Activated CD4-positive, alpha-beta T cell treated with anti-CD3 and anti-CD28 coated beads, Interleukin-2, amount 10 ng/mL, durations not matched to agents 7 days and 5 days (primary cell): ENCODE data around the gene ATG4D. TPM values are rescaled to one million over a fixed set of nuclear protein-coding genes. Genes with fewer than 3 reads are reported as not detected.
"Not testable (repeated sequence)": the region's sequence is repeated elsewhere in the genome, so short reads cannot be mapped to it uniquely, and the experiment has no call there.

Experiments
- CTCF ChIA-PET: fragments of 350-600 bp; sonication (Branson Sonifier 250); formaldehyde crosslinking; loops from one replicate; lab custom pipeline; 2021; ENCODE audit warnings: antibody characterized with exemption; lab: Charles Lee
- POLR2A ChIA-PET: fragments of 350-600 bp; sonication (Branson Sonifier 250); formaldehyde crosslinking; loops from one replicate; lab custom pipeline; 2021; ENCODE audit warnings: antibody characterized with exemption; lab: Charles Lee
- DNase-seq: peaks from one replicate; pipeline ENCODE4 v3.0.0-alpha.2; 2020
- H3K27ac Mint-ChIP-seq: one replicate; pipeline ENCODE4 v1.8.0; 2021; ENCODE audit warnings: mild to moderate bottlenecking, moderate library complexity, mixed read lengths
- H3K27me3 Mint-ChIP-seq: one replicate; pipeline ENCODE4 v1.8.0; 2021; ENCODE audit warnings: mixed read lengths
- H3K36me3 Mint-ChIP-seq: one replicate; pipeline ENCODE4 v1.8.0; 2021; ENCODE audit warnings: low read depth, mixed read lengths
- H3K4me1 Mint-ChIP-seq: one replicate; pipeline ENCODE4 v1.8.0; 2021; ENCODE audit warnings: mixed read lengths
- H3K4me3 Mint-ChIP-seq: one replicate; pipeline ENCODE4 v1.8.0; 2021; ENCODE audit warnings: mild to moderate bottlenecking, moderate library complexity, mixed read lengths
- H3K9me3 Mint-ChIP-seq: one replicate; pipeline ENCODE4 v1.8.0; 2021; ENCODE audit warnings: mixed read lengths
- total RNA-seq, 2 experiments: library from RNA; stranded (reverse); gene quantifications; one replicate each; pipeline ENCODE4 v1.2.3, GENCODE V29; 2021

The ATG4D gene
- total RNA-seq, 2 experiments from 2014 or later, result 40.0 to 41.4 TPM

DNA sequence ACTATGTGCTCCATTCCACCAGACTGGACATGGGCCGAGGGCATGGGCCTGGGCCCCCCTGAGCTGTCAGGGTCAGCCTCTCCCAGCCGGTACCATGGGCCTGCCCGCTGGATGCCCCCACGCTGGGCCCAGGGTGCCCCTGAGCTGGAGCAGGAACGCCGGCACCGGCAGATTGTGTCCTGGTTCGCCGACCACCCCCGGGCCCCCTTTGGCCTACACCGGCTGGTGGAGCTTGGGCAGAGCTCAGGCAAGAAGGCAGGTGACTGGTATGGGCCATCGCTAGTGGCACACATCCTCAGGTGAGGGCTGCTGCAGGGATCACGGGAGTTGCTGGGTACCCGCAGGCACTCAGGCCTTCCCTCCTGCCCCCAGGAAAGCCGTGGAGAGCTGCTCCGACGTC lies 3.1 kb downstream of the ATG4D start:
- H3K4me1 Mint-ChIP-seq, result peaks cover 31% of the 10 kb centered on the region
- POLR2A ChIA-PET, result interaction anchor here (0.7 kb wide), 1 partner anchor 11 kb away, joined by 3 read pairs; no protein-coding TSS in a partner anchor
- peaks cover 33% of the 10 kb centered on the region for H3K36me3 Mint-ChIP-seq
- CTCF ChIA-PET, result interaction anchor here (0.6 to 1.3 kb wide), 2 partner anchors 63 to 76 kb away, joined by 3 read pairs; no protein-coding TSS in a partner anchor
- H3K27ac Mint-ChIP-seq, result no peak overlapping the region
- H3K4me3 Mint-ChIP-seq, result no peak overlapping the region
- no peaks in the 10 kb centered on the region for H3K9me3 Mint-ChIP-seq
- no peaks in the 10 kb centered on the region for H3K27me3 Mint-ChIP-seq
- no peak for DNase-seq

DNA sequence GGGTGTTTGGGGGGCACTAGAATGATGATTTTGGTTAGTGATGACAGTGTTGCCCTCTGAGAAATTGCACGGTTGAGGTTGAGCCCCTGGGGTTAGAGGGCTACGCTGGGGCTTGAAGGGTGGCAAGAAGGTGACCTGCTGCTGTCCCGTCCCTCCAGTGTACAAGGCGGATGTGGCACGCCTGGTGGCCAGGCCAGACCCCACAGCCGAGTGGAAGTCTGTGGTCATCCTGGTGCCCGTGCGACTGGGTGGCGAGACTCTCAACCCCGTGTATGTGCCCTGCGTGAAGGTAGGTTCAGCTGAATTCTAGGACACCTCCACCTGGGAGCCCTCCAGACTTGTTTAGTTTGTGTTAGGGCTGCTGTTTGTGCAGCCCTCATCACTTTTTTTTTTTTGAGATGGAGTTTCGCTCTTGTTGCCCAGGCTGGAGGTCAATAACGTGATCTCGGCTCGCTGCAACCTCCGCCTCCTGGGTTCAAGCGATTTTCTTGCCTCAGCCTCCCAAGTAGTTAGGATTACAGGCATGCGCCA lies 5.1 kb downstream of the ATG4D start:
- Mint-ChIP-seq H3K4me1 (peaks cover 47% of the 10 kb centered on the region), H3K27me3 (no peaks in the 10 kb centered on the region), H3K36me3 (peaks cover 50% of the 10 kb centered on the region), H3K4me3 (no peak overlapping the region), H3K9me3 (no peaks in the 10 kb centered on the region), H3K27ac (no peak overlapping the region)
- CTCF ChIA-PET, result interaction anchor here (1.3 kb wide), 1 partner anchor 33 kb away, joined by 3 read pairs; no protein-coding TSS in a partner anchor
- DNase-seq, result no peak
- POLR2A ChIA-PET, result no interaction called here

DNA sequence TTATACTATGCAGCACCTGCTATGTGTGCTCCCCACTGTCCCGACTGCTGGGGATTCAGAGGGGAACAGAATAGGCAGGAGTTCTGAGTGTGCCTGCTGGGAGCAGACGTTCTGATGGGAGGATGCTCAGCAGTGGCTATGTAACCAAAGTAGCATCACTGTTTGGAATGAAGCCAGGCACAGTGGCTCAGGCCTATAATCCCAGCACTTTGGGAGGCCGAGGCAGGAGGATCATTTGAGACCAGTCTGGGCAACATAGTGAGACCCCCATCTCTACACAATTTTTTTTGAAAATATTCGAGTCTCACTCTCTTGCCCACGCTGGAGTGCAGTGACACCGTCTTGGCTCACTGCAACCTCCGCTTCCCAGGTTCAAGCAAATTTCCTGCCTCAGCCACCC lies 6.0 kb downstream of the ATG4D start:
- POLR2A ChIA-PET, result no interaction called here

DNA sequence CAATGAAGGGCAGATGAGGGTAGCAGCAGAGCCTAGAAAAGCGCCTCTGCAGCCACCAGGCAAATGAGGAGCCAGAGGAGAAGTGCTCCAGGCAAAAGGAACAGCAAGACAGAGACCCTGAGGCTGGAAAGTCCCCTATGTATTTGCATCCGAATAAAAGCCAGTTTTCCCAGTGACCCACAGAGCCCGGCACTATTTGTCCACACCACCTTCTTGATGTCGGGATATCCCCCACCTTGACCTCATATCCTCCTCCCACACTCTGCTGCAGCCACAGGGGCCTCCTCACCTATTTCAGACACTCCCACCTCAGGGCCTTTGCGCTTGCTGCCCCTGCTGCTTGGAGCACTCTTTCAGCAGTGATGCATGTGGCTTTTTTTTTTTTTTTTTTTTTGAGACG lies 6.6 kb downstream of the ATG4D start:
- ChIA-PET CTCF (no interaction called here), POLR2A (no interaction called here)
- Mint-ChIP-seq H3K27ac (no peak overlapping the region), H3K4me1 (peaks cover 52% of the 10 kb centered on the region), H3K36me3 (peaks cover 58% of the 10 kb centered on the region), H3K4me3 (no peak overlapping the region), H3K9me3 (no peaks in the 10 kb centered on the region), H3K27me3 (no peaks in the 10 kb centered on the region)
- DNase-seq, result no peak

More for the DNA sequence above, 6.0 kb downstream of the ATG4D start:
- no peak for DNase-seq
- CTCF ChIA-PET, result no interaction called here
- H3K9me3 Mint-ChIP-seq, result no peaks in the 10 kb centered on the region
- no peak overlapping the region for H3K4me3 Mint-ChIP-seq
- peaks cover 52% of the 10 kb centered on the region for H3K4me1 Mint-ChIP-seq
- H3K27me3 Mint-ChIP-seq, result no peaks in the 10 kb centered on the region
- peaks cover 57% of the 10 kb centered on the region for H3K36me3 Mint-ChIP-seq
- H3K27ac Mint-ChIP-seq, result no peak overlapping the region

DNA sequence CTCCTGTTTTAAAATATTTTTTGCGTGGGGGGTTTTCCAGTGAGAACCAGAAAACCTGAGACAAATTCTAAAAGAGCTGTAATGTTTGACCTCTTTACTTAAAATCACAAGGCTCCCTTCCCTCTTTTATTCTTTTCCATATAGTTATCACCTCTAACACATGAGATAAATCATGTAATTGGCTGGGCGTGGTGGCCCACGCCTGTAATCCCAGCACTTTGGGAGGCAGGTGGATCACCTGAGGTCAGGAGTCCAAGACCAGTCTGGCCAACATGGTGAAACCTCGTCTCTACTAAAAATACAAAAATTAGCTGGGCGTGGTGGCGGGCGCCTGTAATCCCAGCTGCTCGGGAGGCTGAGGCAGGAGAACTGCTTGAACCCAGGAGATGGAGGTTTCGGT lies 7.3 kb downstream of the ATG4D start:
- Mint-ChIP-seq H3K36me3 (peaks cover 64% of the 10 kb centered on the region), H3K27ac (peak overlapping the region; percentile 36), H3K4me1 (peaks cover 59% of the 10 kb centered on the region)
- H3K9me3 Mint-ChIP-seq, H3K4me3 Mint-ChIP-seq, POLR2A ChIA-PET, H3K27me3 Mint-ChIP-seq, DNase-seq: not testable (repeated sequence)
- CTCF ChIA-PET, result interaction anchor here (1.0 to 2.0 kb wide), 3 partner anchors 13 to 133 kb away, joined by 3 to 4 read pairs (median 4); no protein-coding TSS in a partner anchor

DNA sequence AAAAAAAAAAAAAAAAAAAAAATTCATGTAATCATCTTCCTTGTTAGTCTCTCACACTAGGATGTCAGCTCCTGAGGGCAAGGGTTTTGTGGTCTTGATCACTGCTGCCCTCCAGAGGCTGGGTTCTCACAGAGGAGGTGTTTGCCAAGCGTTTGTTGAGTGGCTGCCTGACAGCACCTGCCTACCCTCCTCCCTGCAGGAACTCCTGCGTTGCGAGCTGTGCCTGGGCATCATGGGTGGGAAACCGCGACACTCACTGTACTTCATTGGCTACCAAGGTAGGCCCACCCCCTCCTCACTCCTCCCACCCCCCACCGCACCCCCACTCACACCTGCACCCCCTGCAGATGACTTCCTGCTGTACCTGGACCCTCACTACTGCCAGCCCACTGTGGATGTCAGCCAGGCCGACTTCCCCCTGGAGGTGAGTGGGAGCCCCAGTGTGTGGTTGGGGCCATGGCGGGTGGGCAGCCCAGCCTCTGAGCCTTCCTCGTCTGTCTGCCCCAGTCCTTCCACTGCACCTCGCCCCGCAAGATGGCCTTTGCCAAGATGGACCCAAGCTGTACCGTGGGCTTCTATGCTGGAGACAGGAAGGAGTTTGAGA lies 8.1 kb downstream of the ATG4D start:
- peak; percentile 61 for DNase-seq
- Mint-ChIP-seq H3K4me1 (peaks cover 61% of the 10 kb centered on the region), H3K36me3 (peaks cover 70% of the 10 kb centered on the region), H3K4me3 (no peak overlapping the region), H3K9me3 (no peaks in the 10 kb centered on the region), H3K27me3 (no peaks in the 10 kb centered on the region), H3K27ac (peak overlapping the region; percentile 71)
- ChIA-PET CTCF (interaction anchor here (0.6 to 3.2 kb wide), 13 partner anchors 9 to 134 kb away, joined by 3 to 10 read pairs (median 4); partner anchors contain the start of gene KRI1), POLR2A (no interaction called here)

DNA sequence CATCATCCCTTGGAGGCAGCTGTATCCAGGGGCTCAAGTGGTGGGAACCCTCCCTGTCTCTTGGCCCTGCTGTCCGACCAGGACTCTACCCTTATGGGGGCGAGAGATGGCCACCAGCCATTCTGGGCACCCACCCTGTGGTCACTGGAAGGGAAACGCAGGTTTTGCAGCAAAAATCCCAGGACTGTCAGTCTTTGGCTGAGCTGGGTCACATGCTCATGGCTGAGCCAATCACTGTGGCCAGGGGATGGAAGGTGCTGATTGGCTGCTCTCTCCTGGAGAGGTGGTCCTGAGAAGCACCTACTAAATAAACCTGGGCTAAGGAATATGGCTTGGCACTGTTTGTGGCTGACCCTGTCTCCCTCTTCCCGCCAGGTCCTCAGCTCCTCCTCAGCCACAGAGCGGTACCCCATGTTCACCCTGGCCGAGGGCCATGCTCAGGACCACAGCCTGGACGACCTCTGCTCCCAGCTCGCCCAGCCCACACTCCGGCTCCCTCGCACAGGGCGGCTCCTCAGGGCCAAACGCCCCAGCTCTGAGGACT lies 8.9 kb downstream of the ATG4D start:
- DNase-seq, result no peak
- Mint-ChIP-seq H3K9me3 (no peaks in the 10 kb centered on the region), H3K4me3 (peak overlapping the region; percentile 30), H3K27me3 (no peaks in the 10 kb centered on the region), H3K36me3 (peaks cover 67% of the 10 kb centered on the region), H3K27ac (peak overlapping the region; percentile 96), H3K4me1 (peaks cover 58% of the 10 kb centered on the region)
- POLR2A ChIA-PET, result no interaction called here
- CTCF ChIA-PET, result interaction anchor here (0.6 to 3.2 kb wide), 17 partner anchors 8 to 153 kb away, joined by 3 to 14 read pairs (median 4); partner anchors contain the start of gene KRI1

DNA sequence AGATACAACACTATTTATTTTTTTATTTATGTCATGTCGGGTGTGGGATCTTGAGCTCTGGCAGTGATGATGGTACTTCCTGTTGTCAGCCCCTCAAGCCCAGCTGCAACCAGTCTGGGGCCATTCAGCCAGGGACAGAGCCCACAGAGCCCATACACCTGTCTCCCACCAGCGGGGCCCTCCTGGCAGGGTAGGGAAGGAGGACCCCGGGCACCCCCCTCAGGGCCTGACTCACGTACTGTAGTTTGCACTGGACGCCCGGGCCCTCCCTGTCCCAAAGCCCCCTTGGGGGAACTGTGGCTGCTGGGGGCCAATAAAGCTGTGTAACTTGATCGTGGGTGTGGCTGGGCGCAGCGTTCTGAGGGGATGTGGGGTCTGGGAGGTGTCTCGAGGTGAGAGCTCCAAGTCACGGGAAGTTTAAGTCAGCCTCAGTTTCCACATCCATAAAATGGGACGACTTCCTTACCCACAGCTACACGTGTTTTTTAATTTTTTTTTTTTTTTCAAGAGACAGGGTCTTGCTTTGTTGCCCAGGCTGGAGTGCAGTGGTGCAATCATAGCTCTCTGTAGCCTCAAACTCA lies 9.5 kb downstream of the ATG4D start:
- POLR2A ChIA-PET, result no interaction called here
- peaks cover 60% of the 10 kb centered on the region for H3K4me1 Mint-ChIP-seq
- H3K4me3 Mint-ChIP-seq, result peak overlapping the region; percentile 70
- H3K9me3 Mint-ChIP-seq, result no peaks in the 10 kb centered on the region
- no peak for DNase-seq
- peaks cover 72% of the 10 kb centered on the region for H3K36me3 Mint-ChIP-seq
- H3K27me3 Mint-ChIP-seq, result no peaks in the 10 kb centered on the region
- H3K27ac Mint-ChIP-seq, result peak overlapping the region; percentile 96
- CTCF ChIA-PET, result interaction anchor here (0.6 to 3.2 kb wide), 20 partner anchors 8 to 164 kb away, joined by 3 to 14 read pairs (median 4); partner anchors contain the start of genes DNM2 and KRI1

DNA sequence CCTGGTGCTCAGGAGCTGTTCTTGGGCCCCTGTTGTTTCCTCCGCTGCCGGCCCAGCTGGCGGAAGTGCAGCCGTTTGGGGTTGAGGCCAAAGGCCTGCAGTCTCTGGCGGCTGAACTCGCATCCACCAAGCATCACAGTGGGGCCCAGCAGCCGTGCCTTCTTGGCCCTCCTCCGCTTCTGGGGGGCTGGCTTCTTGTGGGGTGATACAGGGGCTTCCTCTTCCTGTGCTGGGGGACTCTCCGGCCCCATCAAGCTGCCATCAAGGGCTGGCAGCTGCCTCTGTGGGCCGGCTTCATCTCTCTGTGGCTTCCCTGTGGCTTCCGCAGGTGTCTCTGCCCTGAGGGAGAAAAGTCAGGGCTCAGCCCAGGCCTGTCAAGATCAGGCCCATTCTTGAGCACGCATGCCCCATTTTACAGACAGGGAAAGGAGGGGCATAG lies 10.3 kb downstream of the ATG4D start:
- no peaks in the 10 kb centered on the region for H3K27me3 Mint-ChIP-seq
- H3K9me3 Mint-ChIP-seq, result no peaks in the 10 kb centered on the region
- H3K27ac Mint-ChIP-seq, result peak overlapping the region; percentile 96
- POLR2A ChIA-PET, result interaction anchor here (0.5 kb wide), 1 partner anchor 58 kb away, joined by 4 read pairs; no protein-coding TSS in a partner anchor
- H3K36me3 Mint-ChIP-seq, result peaks cover 73% of the 10 kb centered on the region
- peaks cover 63% of the 10 kb centered on the region for H3K4me1 Mint-ChIP-seq
- peak; percentile 84 for DNase-seq
- CTCF ChIA-PET, result interaction anchor here (0.6 to 3.2 kb wide), 13 partner anchors 9 to 163 kb away, joined by 3 to 14 read pairs (median 4); partner anchors contain the start of genes DNM2 and KRI1
- peak overlapping the region; percentile 70 for H3K4me3 Mint-ChIP-seq

DNA sequence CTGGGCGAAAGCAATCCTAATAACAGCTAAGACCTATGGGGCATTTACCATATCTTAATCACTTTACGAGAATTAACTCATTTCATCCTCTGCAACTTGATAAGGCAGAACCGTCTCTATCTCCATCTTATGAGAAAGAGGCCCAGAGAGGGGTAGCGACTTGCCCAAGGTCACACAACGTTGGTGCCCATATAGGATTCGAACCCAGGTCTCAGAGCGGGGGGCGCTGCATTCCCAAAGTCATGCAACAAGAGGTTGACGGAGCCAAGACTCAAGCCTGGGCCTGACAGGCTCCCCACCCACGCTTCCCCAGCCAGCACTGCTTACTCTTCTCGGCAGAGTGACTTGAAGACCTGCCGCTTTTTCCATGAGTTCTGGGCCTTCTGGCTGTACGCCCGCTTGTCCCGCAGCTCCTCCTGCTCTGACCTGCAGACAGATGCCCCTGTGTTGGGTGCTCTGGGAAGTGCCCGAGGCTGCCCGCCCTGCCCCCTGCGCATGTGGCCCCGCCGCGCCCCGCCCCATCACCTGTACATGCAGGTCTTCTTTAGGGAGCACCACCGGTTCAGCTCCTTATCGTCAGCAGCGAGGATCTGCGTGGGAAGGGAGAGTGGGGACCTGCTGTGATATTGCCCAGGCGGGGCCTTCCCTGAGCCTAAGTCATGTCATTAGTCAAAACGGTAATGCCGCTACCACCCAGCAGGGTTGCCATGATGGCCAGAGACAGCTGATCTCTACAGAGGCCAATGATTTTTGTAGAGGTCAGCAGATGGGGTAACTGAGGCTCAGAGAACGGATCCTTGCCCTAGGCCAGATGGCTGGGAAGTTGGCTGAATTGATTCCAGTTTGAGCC lies 11.3 kb downstream of the ATG4D start:
- H3K4me3 Mint-ChIP-seq, result peak overlapping the region; percentile 70
- H3K9me3 Mint-ChIP-seq, result no peaks in the 10 kb centered on the region
- ChIA-PET CTCF (interaction anchor here (0.6 to 2.3 kb wide), 9 partner anchors 9 to 175 kb away, joined by 3 to 8 read pairs (median 4); partner anchors contain the start of genes DNM2 and TYK2), POLR2A (no interaction called here)
- peak overlapping the region; percentile 96 for H3K27ac Mint-ChIP-seq
- H3K4me1 Mint-ChIP-seq, result peaks cover 63% of the 10 kb centered on the region
- H3K27me3 Mint-ChIP-seq, result no peaks in the 10 kb centered on the region
- DNase-seq, result no peak
- H3K36me3 Mint-ChIP-seq, result peaks cover 76% of the 10 kb centered on the region

DNA sequence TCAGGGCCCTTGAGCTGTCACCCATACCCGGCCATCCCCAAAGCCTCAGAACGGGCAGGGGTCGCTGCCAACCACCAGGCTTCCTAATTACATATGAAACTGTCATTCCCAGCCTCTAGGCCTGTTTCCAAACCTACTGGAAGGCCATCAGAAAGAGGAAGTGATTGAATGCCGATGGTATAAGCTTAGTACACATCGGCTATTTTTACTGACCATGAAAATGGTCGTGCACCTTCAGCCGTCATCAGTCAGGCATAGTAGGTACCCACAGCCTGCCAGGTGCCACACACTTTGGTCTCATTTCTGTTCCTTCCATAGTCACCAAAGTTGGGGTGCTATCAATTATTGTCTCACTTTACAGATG lies 11.9 kb downstream of the ATG4D start:
- H3K4me1 Mint-ChIP-seq, result peaks cover 59% of the 10 kb centered on the region
- no peak overlapping the region for H3K4me3 Mint-ChIP-seq
- peaks cover 75% of the 10 kb centered on the region for H3K36me3 Mint-ChIP-seq
- CTCF ChIA-PET, result interaction anchor here (0.6 to 2.3 kb wide), 6 partner anchors 10 to 738 kb away, joined by 3 to 8 read pairs (median 4); partner anchors contain the start of gene KRI1
- POLR2A ChIA-PET, result no interaction called here
- H3K27ac Mint-ChIP-seq, result peak overlapping the region; percentile 96
- no peaks in the 10 kb centered on the region for H3K27me3 Mint-ChIP-seq
- no peaks in the 10 kb centered on the region for H3K9me3 Mint-ChIP-seq
- DNase-seq, result no peak
